Heart left ventricle (tissue), 16 donors: ENCODE data around the gene PHACTR1. TPM values are rescaled to one million over a fixed set of nuclear protein-coding genes. Genes with fewer than 3 reads are reported as not detected.

ENCODE experiments used
- ATAC-seq, 4 donors: fragments of 200-7000 bp; cut with Tn5 transposase; one replicate each; pipeline ENCODE4 v1.9.1; 2020 to 2022; ENCODE audit warnings: moderate library complexity in 4 of 4, mild to moderate bottlenecking in 3 of 4, moderate number of reproducible peaks in 1 of 4
- DNase-seq, 5 donors: peaks; one replicate each; pipeline ENCODE4 v3.0.0-alpha.2; 2020
- H3K27ac ChIP-seq, 12 donors: fragments of 200-600 bp; sonication (generic) in 4 of 12; one replicate each; pipeline versions ENCODE4 v1.5.0 to v1.8.0; 2016 to 2022; ENCODE audit warnings: mild to moderate bottlenecking in 2 of 12
- H3K27me3 ChIP-seq, 9 donors: fragments of 200-600 bp; sonication (generic) in 2 of 9; one replicate each; pipeline versions ENCODE4 v1.5.1 to v1.8.0; 2016 to 2022; ENCODE audit warnings: mild to moderate bottlenecking in 3 of 9
- H3K36me3 ChIP-seq, 9 donors: fragments of 200-600 bp; sonication (generic) in 2 of 9; one replicate each; pipeline versions ENCODE4 v1.5.0 to v1.8.0; 2018 to 2022; ENCODE audit warnings: mild to moderate bottlenecking in 2 of 9
- H3K4me1 ChIP-seq, 12 donors: fragments of 200-600 bp; sonication (generic) in 4 of 12; one replicate each; pipeline versions ENCODE4 v1.5.0 to v1.8.0; 2016 to 2022; ENCODE audit warnings: mild to moderate bottlenecking in 3 of 12
- H3K4me3 ChIP-seq, 12 donors: fragments of 200-600 bp; sonication (generic) in 4 of 12; one replicate each; pipeline versions ENCODE4 v1.5.0 to v1.8.0; 2017 to 2022; ENCODE audit warnings: mild to moderate bottlenecking in 9 of 12, moderate library complexity in 4 of 12
- H3K9me3 ChIP-seq, 12 donors: fragments of 200-600 bp; sonication (generic) in 4 of 12; one replicate each; pipeline versions ENCODE4 v1.5.0 to v1.8.0; 2016 to 2022; ENCODE audit warnings: mild to moderate bottlenecking in 1 of 12
- POLR2A ChIP-seq, 2 donors: fragments of 450-650 bp; IDR thresholded peaks; one replicate each; pipeline ENCODE4 v1.6.1; 2017; ENCODE audit warnings: antibody characterized with exemption in 2 of 2, mild to moderate bottlenecking in 2 of 2, moderate library complexity in 2 of 2
- WGBS, 4 donors: extraction: QIAGEN DNeasy Blood & Tissue Kit in 2 of 4; methylation state at CpG; one replicate each; pipeline versions ENCODE4 v1.1.5 to v1.1.7; 2013 to 2018; 5-methylcytosine and 5-hydroxymethylcytosine counted together
- intact Hi-C, 10 donors: fragments of 100-400 bp; cut with DNase I; formaldehyde crosslinking; loops; one replicate each; pipeline versions ENCODE4 v1.11.1 to v1.14.2; 2022
- polyA plus RNA-seq, 2 donors: library from polyadenylated mRNA; stranded (reverse); fragments of 200-250 nt; gene quantifications; one replicate each; pipeline ENCODE4 v1.2.3, GENCODE V29; 2013
- total RNA-seq, 9 donors: library from RNA; depleted of rRNA in 2 of 9; stranded (reverse); fragments of >200 nt in 2 of 9; fragmentation: NEBNext Ultra II Directional in 3 of 9; extraction: Animal tissue kit (Norgen Biotek cat#: 25700) in 3 of 9; gene quantifications; one replicate each; pipeline versions ENCODE4 v1.1.0 to v1.2.4, GENCODE V29; 2016 to 2023
- TF ChIP-seq, protein P1 (sequence below), 12 donors: fragments of 200-600 bp; sonication (generic) in 4 of 12; IDR thresholded peaks; one replicate each; pipeline versions ENCODE4 v1.5.0 to v1.8.0; 2018 to 2022; ENCODE audit warnings: antibody characterized with exemption in 12 of 12, mild to moderate bottlenecking in 5 of 12
- donor health status: ischemic (EF 13 %, LVEDD 7.1; RV severe dilation, severe dysfunction).
- donor health status: healthy with polysubstance abuse.
- donor health status: DM: no; HTN: yes; CAD: no.
- donor health status: DM: no; HTN: no; CAD: no.
- donor health status: ischemic (EF 25% LVEDD 6.9; RV normal size, moderate dysfunction).
- donor health status: ischemic (EF 25% LVEDD 5.7; RV mildly dilated, moderate dysfunction).
- donor health status: healthy.
- donor health status: DM: yes; HTN: yes; CAD: no.
- donor health status: ischemic (EF 35%, LVEDD 5.7; RV mildly dilated, moderate dysfunction).
- donor health status: nonischemic (EF 11% LVEDD 7.7; RV severe dilation, severe dysfunction).
- donor health status: DM: yes; HTN: yes; CAD: no.
- donor health status: PGD.
- donor health status: ischemic (EF 29% LVEDD 5.4; RV normal size, mild dysfunction).
- donor health status: nonischemic (EF 23%, LVEDD 6.1; RV moderate dilation, normal function).

Gene PHACTR1
- total and polyA plus RNA-seq, 11 donors, result 21.2 to 238 (median 87.4) TPM

GRCh38 chr6:13262302-13263230 lies 546.0 kb downstream of the PHACTR1 start:
- DNase-seq, result no peak
- Histone ChIP-seq H3K36me3 (peaks cover 0 to 6% (median 0%) of the 10 kb centered on the region in 9 donors), H3K9me3 (no peaks in the 10 kb centered on the region), H3K27ac (peak overlapping the region in 1 of 12 donors; percentile 50), H3K4me3 (no peak overlapping the region), H3K4me1 (peaks cover 0 to 28% (median 0%) of the 10 kb centered on the region in 12 donors), H3K27me3 (no peaks in the 10 kb centered on the region)
- intact Hi-C loops, result no loop called here
- ATAC-seq, result no peak
- TF ChIP-seq POLR2A (IDR thresholded peaks at IDR 0.05), result no peak
- TF ChIP-seq, protein P1, sequence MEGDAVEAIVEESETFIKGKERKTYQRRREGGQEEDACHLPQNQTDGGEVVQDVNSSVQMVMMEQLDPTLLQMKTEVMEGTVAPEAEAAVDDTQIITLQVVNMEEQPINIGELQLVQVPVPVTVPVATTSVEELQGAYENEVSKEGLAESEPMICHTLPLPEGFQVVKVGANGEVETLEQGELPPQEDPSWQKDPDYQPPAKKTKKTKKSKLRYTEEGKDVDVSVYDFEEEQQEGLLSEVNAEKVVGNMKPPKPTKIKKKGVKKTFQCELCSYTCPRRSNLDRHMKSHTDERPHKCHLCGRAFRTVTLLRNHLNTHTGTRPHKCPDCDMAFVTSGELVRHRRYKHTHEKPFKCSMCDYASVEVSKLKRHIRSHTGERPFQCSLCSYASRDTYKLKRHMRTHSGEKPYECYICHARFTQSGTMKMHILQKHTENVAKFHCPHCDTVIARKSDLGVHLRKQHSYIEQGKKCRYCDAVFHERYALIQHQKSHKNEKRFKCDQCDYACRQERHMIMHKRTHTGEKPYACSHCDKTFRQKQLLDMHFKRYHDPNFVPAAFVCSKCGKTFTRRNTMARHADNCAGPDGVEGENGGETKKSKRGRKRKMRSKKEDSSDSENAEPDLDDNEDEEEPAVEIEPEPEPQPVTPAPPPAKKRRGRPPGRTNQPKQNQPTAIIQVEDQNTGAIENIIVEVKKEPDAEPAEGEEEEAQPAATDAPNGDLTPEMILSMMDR (IDR thresholded peaks at IDR 0.05), result no peak
- 18 to 47% (median 26%) methylated on average over 1 of the region's 1 CpG for WGBS, 4 donors

DNA sequence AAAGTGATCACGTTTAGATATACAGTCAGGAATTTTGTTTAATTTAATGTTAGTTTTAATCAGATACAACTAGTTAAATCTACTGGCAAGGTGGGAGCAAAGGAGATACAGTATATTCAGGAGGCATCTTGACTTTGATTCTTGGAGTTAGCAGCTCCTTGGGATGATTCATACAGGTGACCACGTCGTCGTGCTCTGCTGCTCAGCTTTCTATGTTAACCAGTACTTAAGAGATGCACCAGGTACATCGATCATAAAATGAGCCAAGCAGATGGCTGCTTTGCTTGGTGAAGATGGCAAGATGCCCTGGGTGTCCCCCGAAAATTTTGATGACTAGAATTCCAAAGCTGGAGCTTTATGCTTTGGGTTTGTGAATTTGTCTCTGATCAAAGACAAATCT lies 547.1 kb downstream of the PHACTR1 start:
- no peak overlapping the region for H3K27ac ChIP-seq
- no peak for ATAC-seq
- H3K4me1 ChIP-seq, result peaks cover 0 to 28% (median 1%) of the 10 kb centered on the region in 12 donors
- 92 to 96% (median 94%) methylated on average over 6 of the region's 6 CpGs for WGBS, 4 donors
- intact Hi-C loops, result no loop called here
- no peaks in the 10 kb centered on the region for H3K9me3 ChIP-seq
- peaks cover 0 to 6% (median 0%) of the 10 kb centered on the region in 9 donors for H3K36me3 ChIP-seq
- H3K27me3 ChIP-seq, result no peaks in the 10 kb centered on the region
- no peak for DNase-seq
- TF ChIP-seq POLR2A (IDR thresholded peaks at IDR 0.05), result no peak
- TF ChIP-seq, protein P1 (IDR thresholded peaks at IDR 0.05), result no peak
- no peak overlapping the region for H3K4me3 ChIP-seq

DNA sequence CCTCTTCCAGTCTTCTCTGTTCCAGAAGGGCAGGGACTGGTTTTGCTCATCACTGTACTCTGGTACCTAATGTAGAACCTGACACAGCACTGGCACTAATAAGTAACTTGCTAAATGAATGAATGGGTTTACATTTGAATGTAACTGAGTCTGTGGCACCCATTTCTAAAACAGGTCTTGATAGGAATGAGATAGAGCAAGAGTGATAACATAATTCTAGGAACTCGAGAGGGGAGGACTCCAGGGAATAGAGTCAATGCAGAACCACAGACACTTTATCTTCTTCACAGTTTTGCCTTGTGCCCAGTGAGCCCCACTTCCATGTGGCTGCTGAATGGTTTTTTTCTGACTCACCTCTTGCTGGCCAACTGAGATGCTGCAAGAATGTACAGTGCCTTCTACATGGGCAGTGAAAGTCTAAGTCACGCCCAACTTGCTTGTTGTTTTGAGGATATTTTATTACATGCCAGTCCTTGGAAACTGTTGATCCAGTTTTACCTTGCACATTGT lies 550.6 kb downstream of the PHACTR1 start:
- intact Hi-C loops, result no loop called here
- no peak overlapping the region for H3K27ac ChIP-seq
- H3K36me3 ChIP-seq, result peaks cover 0 to 13% (median 3%) of the 10 kb centered on the region in 9 donors
- H3K9me3 ChIP-seq, result no peaks in the 10 kb centered on the region
- no peaks in the 10 kb centered on the region for H3K27me3 ChIP-seq
- ATAC-seq (no peak), DNase-seq (no peak)
- H3K4me1 ChIP-seq, result peaks cover 0 to 18% (median 3%) of the 10 kb centered on the region in 12 donors
- TF ChIP-seq, protein P1 (IDR thresholded peaks at IDR 0.05), result no peak
- no peak for TF ChIP-seq POLR2A (IDR thresholded peaks at IDR 0.05)
- 78 to 90% (median 82%) methylated on average over 2 of the region's 2 CpGs for WGBS, 4 donors
- H3K4me3 ChIP-seq, result no peak overlapping the region

- Histone ChIP-seq H3K4me3 (no peak overlapping the region), H3K9me3 (no peaks in the 10 kb centered on the region), H3K27ac (peak overlapping the region in 2 of 12 donors; percentile 10 to 12), H3K36me3 (peaks cover 0 to 26% (median 5%) of the 10 kb centered on the region in 9 donors), H3K27me3 (no peaks in the 10 kb centered on the region), H3K4me1 (peaks cover 0 to 25% (median 3%) of the 10 kb centered on the region in 12 donors)
- peak in 1 of 4 donors; percentile 41 for ATAC-seq
- TF ChIP-seq, protein P1 (IDR thresholded peaks at IDR 0.05), result no peak
- TF ChIP-seq POLR2A (IDR thresholded peaks at IDR 0.05), result no peak
- 51 to 58% (median 55%) methylated on average over 8 of the region's 8 CpGs for WGBS, 4 donors
- no peak for DNase-seq
- intact Hi-C loops, result no loop called here
Observed at GRCh38 chr6:13268913-13269518, 552.4 kb downstream of the PHACTR1 start.
